Liver (tissue), 3 donors: ENCODE measurements around the gene NKD2.

Source experiments
- CTCF ChIP-seq: fragments of 150-350 bp; IDR thresholded peaks from 2 replicates; pipeline ENCODE4 v1.5.1; 2017; ENCODE audit warnings: improper control_type of control experiment, low read depth, low read length; ENCODE audit not compliant: missing input control
- EGR1 ChIP-seq, 2 donors: IDR thresholded peaks; 2 replicates each; pipeline ENCODE4 v1.6.1; 2016 to 2018; ENCODE audit warnings: antibody characterized with exemption in 2 of 2, low read depth in 2 of 2
- GABPA ChIP-seq, 2 donors: IDR thresholded peaks in 1 of 2; conservative IDR thresholded peaks in 1 of 2; 2 replicates each; pipeline ENCODE4 v1.6.1; 2016; ENCODE audit warnings: antibody characterized with exemption in 2 of 2, mild to moderate bottlenecking in 1 of 2, moderate library complexity in 1 of 2
- HNF4G ChIP-seq: IDR thresholded peaks from 2 replicates; pipeline ENCODE4 v1.6.1; 2016; ENCODE audit warnings: antibody characterized with exemption
- JUND ChIP-seq, 2 donors: IDR thresholded peaks; 2 replicates each; pipeline ENCODE4 v1.6.1; 2016; ENCODE audit warnings: antibody characterized with exemption in 2 of 2
- NR2F2 ChIP-seq: IDR thresholded peaks from 2 replicates; pipeline ENCODE4 v1.6.1; 2016; ENCODE audit warnings: antibody characterized with exemption
- RAD21 ChIP-seq, 2 donors: IDR thresholded peaks; 2 replicates each; pipeline ENCODE4 v1.6.1; 2016; ENCODE audit warnings: antibody characterized with exemption in 2 of 2, mild to moderate bottlenecking in 2 of 2
- REST ChIP-seq: IDR thresholded peaks from 2 replicates; pipeline ENCODE4 v1.6.1; 2016; ENCODE audit warnings: antibody characterized with exemption, mild to moderate bottlenecking
- RXRA ChIP-seq, 2 donors: IDR thresholded peaks; 2 replicates each; pipeline ENCODE4 v1.6.1; 2017 to 2018; ENCODE audit warnings: antibody characterized with exemption in 2 of 2, mild to moderate bottlenecking in 1 of 2
- SP1 ChIP-seq: IDR thresholded peaks from 2 replicates; pipeline ENCODE4 v1.6.1; 2018; ENCODE audit warnings: antibody characterized with exemption, mild to moderate bottlenecking
- TAF1 ChIP-seq: conservative IDR thresholded peaks from 2 replicates; pipeline ENCODE4 v1.6.1; 2016; ENCODE audit warnings: antibody characterized with exemption, mild to moderate bottlenecking
- YY1 ChIP-seq: IDR thresholded peaks from 2 replicates; pipeline ENCODE4 v1.6.1; 2016; ENCODE audit warnings: antibody characterized with exemption, mild to moderate bottlenecking
- donor health status: healthy.
- donor health status: healthy.

- no peak for TF ChIP-seq CTCF
- no peak for TF ChIP-seq NR2F2
- no peak for TF ChIP-seq JUND (IDR thresholded peaks at IDR 0.05)
- TF ChIP-seq YY1, result no peak
- no peak for TF ChIP-seq REST
- TF ChIP-seq SP1, result no peak
- no peak for TF ChIP-seq TAF1
- TF ChIP-seq RAD21 (IDR thresholded peaks at IDR 0.05), result no peak
- TF ChIP-seq HNF4G, result no peak
- no peak for TF ChIP-seq RXRA (IDR thresholded peaks at IDR 0.05)
- TF ChIP-seq EGR1 (IDR thresholded peaks at IDR 0.05; ENCODE audit: low read depth in 2 of 2), result no peak
- no peak for TF ChIP-seq GABPA (IDR thresholded peaks at IDR 0.05 in 1 of 2, conservative IDR thresholded peaks at IDR 0.05 in 1 of 2)
Observed at GRCh38 chr5:980001-980588, 28.5 kb upstream of the NKD2 start.
